Adrenal gland (tissue), 12 donors: ENCODE results near the gene SLC7A1. TPM values are rescaled to one million over a fixed set of nuclear protein-coding genes. Genes with fewer than 3 reads are reported as not detected.

ENCODE experiments used
- DNase-seq, 7 donors: peaks; one replicate each; pipeline ENCODE4 v3.0.0-alpha.2; 2019 to 2020
- H3K27ac ChIP-seq, 5 donors: fragments of 200-600 bp; sonication (generic) in 4 of 5; 1 replicate in 3 of 5; 2 replicates in 2 of 5; pipeline versions ENCODE4 v1.5.1 to v1.8.0; 2016 to 2020; ENCODE audit warnings: mild to moderate bottlenecking in 1 of 5
- H3K27me3 ChIP-seq: fragments of 200-600 bp; 2 replicates; pipeline ENCODE4 v1.8.0; 2021
- H3K36me3 ChIP-seq, 2 donors: fragments of 200-600 bp; replicated peaks in 1 of 2; 1 replicate in 1 of 2; 2 replicates in 1 of 2; pipeline versions ENCODE4 v1.5.1 to v1.8.0; 2018 to 2022
- H3K4me1 ChIP-seq, 2 donors: fragments of 200-600 bp; replicated peaks in 1 of 2; 1 replicate in 1 of 2; 2 replicates in 1 of 2; pipeline versions ENCODE4 v1.5.1 to v1.8.0; 2018 to 2021
- H3K4me3 ChIP-seq, 4 donors: fragments of 200-600 bp; sonication (generic) in 3 of 4; one replicate each; pipeline ENCODE4 v1.5.1; 2016 to 2018
- H3K9me3 ChIP-seq, 3 donors: fragments of 200-600 bp; sonication (generic) in 1 of 3; replicated peaks in 1 of 3; 1 replicate in 2 of 3; 2 replicates in 1 of 3; pipeline versions ENCODE4 v1.5.1 to v1.8.0; 2016 to 2021
- CTCF ChIP-seq, 6 experiments: fragments of 450-650 bp in 4 of 6; fragments of 200-600 bp in 2 of 6; sonication (generic) in 1 of 6; IDR thresholded peaks; 1 replicate in 5 of 6; 2 replicates in 1 of 6; pipeline versions ENCODE4 v1.5.1 to v1.8.0; 2016 to 2021; ENCODE audit warnings: antibody characterized with exemption in 6 of 6, mild to moderate bottlenecking in 2 of 6, moderate library complexity in 1 of 6
- POLR2A ChIP-seq, 2 donors: fragments of 450-650 bp; IDR thresholded peaks; one replicate each; pipeline ENCODE4 v1.6.1; 2017; ENCODE audit warnings: antibody characterized with exemption in 2 of 2, mild to moderate bottlenecking in 2 of 2, moderate library complexity in 1 of 2
- WGBS, 4 donors: extraction: QIAGEN DNeasy Blood & Tissue Kit in 2 of 4; methylation state at CpG; one replicate each; pipeline versions ENCODE4 v1.1.5 to v1.1.7; 2013 to 2017; 5-methylcytosine and 5-hydroxymethylcytosine counted together
- intact Hi-C, 2 donors: fragments of 100-400 bp; cut with DNase I; formaldehyde crosslinking; loops; one replicate each; pipeline versions ENCODE4 v1.14.1 to v1.15.0; 2022 to 2023
- polyA plus RNA-seq, 3 donors: library from polyadenylated mRNA; stranded (reverse); fragments of 200-250 nt in 2 of 3; fragments of 350-450 nt in 1 of 3; fragmentation: Illumina TruSeq in 1 of 3; extraction: RNeasy Lipid Tissue Mini Kit (QIAGEN cat#74804) in 1 of 3; gene quantifications; one replicate each; pipeline ENCODE4 v1.2.3, GENCODE V29; 2013 to 2014
- total RNA-seq, 9 donors: library from RNA; depleted of rRNA in 4 of 9; stranded (reverse); fragments of >200 nt in 4 of 9; fragments of 120-200 nt in 1 of 9; fragmentation: NEBNext Ultra II Directional in 1 of 9; extraction: Animal tissue kit (Norgen Biotek cat#: 25700) in 1 of 9; gene quantifications; one replicate each; pipeline versions ENCODE4 v1.1.0 to v1.2.4, GENCODE V29; 2013 to 2023
- donor health status: healthy with polysubstance abuse.
- donor health status: Bipolar disorder and iron deficiency.
- donor health status: DM: yes; HTN: yes; CAD: no.
- donor health status: DM: no; HTN: no; CAD: no.
- donor health status: DM: no; HTN: no; CAD: no.
- donor health status: DM: yes; HTN: yes; CAD: no.

The SLC7A1 gene
- total and polyA plus RNA-seq, 12 donors = 2.2 to 87.6 (median 6.2) TPM

GRCh38 chr13:29464105-29464679 lies 131.3 kb downstream of the SLC7A1 start:
- no peaks in the 10 kb centered on the region for H3K27me3 ChIP-seq
- no peak for DNase-seq
- H3K36me3 ChIP-seq = no peaks in the 10 kb centered on the region
- no peak overlapping the region for H3K27ac ChIP-seq
- H3K4me3 ChIP-seq = no peak overlapping the region
- intact Hi-C loops = no loop called here
- TF ChIP-seq POLR2A (IDR thresholded peaks at IDR 0.05) (no peak), CTCF (IDR thresholded peaks at IDR 0.05) (no peak)
- H3K9me3 ChIP-seq = no peaks in the 10 kb centered on the region
- no peaks in the 10 kb centered on the region for H3K4me1 ChIP-seq
- WGBS, 4 donors = 72 to 88% (median 85%) methylated on average over 4 of the region's 4 CpGs

- intact Hi-C loops = no loop called here
These were observed 135.6 kb downstream of the SLC7A1 start for GRCh38 chr13:29459813-29460355.

More at GRCh38 chr13:29459813-29460355, 135.6 kb downstream of the SLC7A1 start:
- Histone ChIP-seq H3K4me1 (no peaks in the 10 kb centered on the region), H3K36me3 (no peaks in the 10 kb centered on the region), H3K27ac (no peak overlapping the region), H3K9me3 (no peaks in the 10 kb centered on the region), H3K27me3 (no peaks in the 10 kb centered on the region), H3K4me3 (no peak overlapping the region)
- 81 to 91% (median 86%) methylated on average over 2 of the region's 2 CpGs for WGBS, 4 donors
- DNase-seq = no peak
- TF ChIP-seq CTCF (IDR thresholded peaks at IDR 0.05) (no peak), POLR2A (IDR thresholded peaks at IDR 0.05) (no peak)
